Activated CD8-positive, alpha-beta T cell treated with anti-CD3 and anti-CD28 coated beads, Interleukin-2, amount 10 ng/mL, durations not matched to agents 7 days and 5 days (primary cell): ENCODE measurements around the gene APBB2. TPM values are rescaled to one million over a fixed set of nuclear protein-coding genes. Genes with fewer than 3 reads are reported as not detected.
"Not testable (repeated sequence)": the region's sequence is repeated elsewhere in the genome, so short reads cannot be mapped to it uniquely, and the experiment has no call there.

Source experiments
- ATAC-seq: fragments of 150-1000 bp; cut with Tn5 transposase; one replicate; pipeline ENCODE4 v1.10.0; 2021; ENCODE audit warnings: moderate library complexity
- CTCF ChIA-PET: fragments of 350-600 bp; sonication (Branson Sonifier 250); formaldehyde crosslinking; loops from one replicate; lab custom pipeline; 2021; ENCODE audit warnings: antibody characterized with exemption; lab: Charles Lee
- POLR2A ChIA-PET: fragments of 350-600 bp; sonication (Branson Sonifier 250); formaldehyde crosslinking; loops from one replicate; lab custom pipeline; 2021; ENCODE audit warnings: antibody characterized with exemption; lab: Charles Lee
- DNase-seq: peaks from one replicate; pipeline ENCODE4 v3.0.0-alpha.2; 2020
- H3K27ac Mint-ChIP-seq: one replicate; pipeline ENCODE4 v1.8.0; 2021; ENCODE audit warnings: mild to moderate bottlenecking, mixed read lengths
- H3K27me3 Mint-ChIP-seq: one replicate; pipeline ENCODE4 v1.8.0; 2021; ENCODE audit warnings: low read depth, mixed read lengths
- H3K36me3 Mint-ChIP-seq: one replicate; pipeline ENCODE4 v1.8.0; 2021; ENCODE audit warnings: low read depth, mixed read lengths
- H3K4me1 Mint-ChIP-seq: one replicate; pipeline ENCODE4 v1.8.0; 2021; ENCODE audit warnings: low read depth, mixed read lengths
- H3K4me3 Mint-ChIP-seq: one replicate; pipeline ENCODE4 v1.8.0; 2021; ENCODE audit warnings: mild to moderate bottlenecking, mixed read lengths
- H3K9me3 Mint-ChIP-seq: one replicate; pipeline ENCODE4 v1.8.0; 2022; ENCODE audit warnings: mixed read lengths; ENCODE audit not compliant: insufficient read depth
- total RNA-seq, 2 experiments: library from RNA; stranded (reverse); gene quantifications; one replicate each; pipeline ENCODE4 v1.2.3, GENCODE V29; 2021

The APBB2 gene
- total RNA-seq, 2 experiments from 2014 or later: 0.53 to 0.57 TPM

DNA sequence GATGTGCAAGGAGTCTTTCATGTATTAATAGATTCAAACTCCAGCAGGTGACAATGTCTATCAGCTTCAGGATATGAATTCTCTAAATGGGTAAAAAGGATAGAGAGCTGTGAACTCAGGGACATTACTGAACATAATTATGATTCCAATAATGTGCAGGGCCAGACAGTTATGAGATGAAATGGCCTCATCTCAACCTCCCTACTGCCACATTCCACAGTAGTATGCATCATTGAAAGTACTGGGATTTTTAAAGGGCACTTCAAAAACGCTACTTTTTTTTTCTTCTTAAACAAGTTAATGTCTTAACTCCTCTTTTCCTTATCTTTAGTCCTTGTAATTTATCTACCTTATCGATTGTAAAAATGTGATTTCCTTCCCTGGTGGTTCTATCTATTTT is 202.0 kb downstream of the APBB2 start:
- CTCF ChIA-PET: no interaction called here
- no peaks in the 10 kb centered on the region for H3K27me3 Mint-ChIP-seq
- POLR2A ChIA-PET: no interaction called here
- H3K36me3 Mint-ChIP-seq: no peaks in the 10 kb centered on the region
- no peak overlapping the region for H3K27ac Mint-ChIP-seq
- H3K9me3 Mint-ChIP-seq: no peaks in the 10 kb centered on the region
- no peak for ATAC-seq
- no peaks in the 10 kb centered on the region for H3K4me1 Mint-ChIP-seq
- no peak for DNase-seq
- no peak overlapping the region for H3K4me3 Mint-ChIP-seq

DNA sequence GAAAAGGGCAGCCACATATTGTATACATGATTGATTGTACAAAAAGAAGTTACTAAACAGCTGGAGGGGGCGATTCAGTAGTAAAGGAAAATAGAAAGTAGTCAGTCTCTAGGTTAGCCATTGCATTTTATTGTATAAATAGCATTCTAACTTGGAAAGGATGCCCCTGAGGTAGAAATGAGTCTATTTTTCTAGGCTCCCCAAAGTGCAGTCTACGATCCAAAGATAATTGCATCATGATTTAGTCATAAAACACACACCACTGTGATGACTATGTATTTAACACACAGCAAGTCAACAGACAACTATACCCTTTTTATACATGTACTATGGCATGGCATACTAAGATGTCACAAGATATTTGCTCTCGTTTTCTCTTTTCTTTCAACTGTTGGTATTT is 204.9 kb downstream of the APBB2 start:
- Mint-ChIP-seq H3K27me3 (no peaks in the 10 kb centered on the region), H3K36me3 (no peaks in the 10 kb centered on the region), H3K4me3 (no peak overlapping the region), H3K27ac (no peak overlapping the region), H3K9me3 (no peaks in the 10 kb centered on the region), H3K4me1 (no peaks in the 10 kb centered on the region)
- ChIA-PET CTCF (no interaction called here), POLR2A (no interaction called here)
- DNase-seq: no peak
- ATAC-seq: no peak

DNA sequence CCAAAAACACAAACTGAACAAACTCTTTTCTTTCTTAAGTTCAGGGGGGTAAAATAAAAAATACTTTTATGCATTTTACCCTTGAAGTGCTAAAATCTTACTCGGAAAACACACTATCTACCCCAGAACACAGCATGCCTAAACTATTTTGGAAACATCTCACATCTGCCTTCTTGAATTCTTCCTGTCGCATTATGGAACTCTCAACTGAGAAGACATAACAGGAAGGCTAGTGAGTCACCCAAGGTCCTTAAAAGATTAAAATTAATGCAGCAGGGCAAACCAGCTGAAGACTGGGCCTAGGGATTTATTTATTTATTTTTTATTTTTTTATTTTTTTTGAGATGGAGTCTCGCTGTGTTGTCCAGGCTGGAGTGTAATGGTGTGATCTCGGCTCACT is 208.2 kb downstream of the APBB2 start:
- POLR2A ChIA-PET: no interaction called here

DNA sequence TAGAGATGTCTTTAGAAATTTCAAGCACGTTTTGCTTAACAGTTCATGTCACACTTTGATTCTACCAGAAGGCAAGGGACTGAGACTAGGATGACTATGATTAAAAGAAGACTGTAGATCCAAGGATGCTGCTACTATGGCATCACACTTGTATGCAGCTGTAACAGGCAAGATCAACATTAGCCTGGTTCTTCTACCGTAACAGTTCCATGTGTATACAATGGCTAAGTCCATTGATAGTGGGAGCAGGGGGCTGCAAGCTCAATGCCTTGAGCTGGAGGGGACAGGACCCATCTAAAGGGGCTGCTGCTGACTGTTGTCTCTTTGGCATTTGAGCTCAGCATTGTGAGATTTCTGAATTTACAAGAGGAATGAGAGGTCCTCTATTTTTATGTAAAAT is 212.0 kb downstream of the APBB2 start:
- Mint-ChIP-seq H3K4me1 (no peaks in the 10 kb centered on the region), H3K4me3 (no peak overlapping the region), H3K36me3 (no peaks in the 10 kb centered on the region), H3K27me3 (peaks cover 1% of the 10 kb centered on the region), H3K27ac (no peak overlapping the region), H3K9me3 (no peaks in the 10 kb centered on the region)
- DNase-seq: no peak
- ChIA-PET POLR2A (interaction anchor here (0.6 to 0.7 kb wide), 2 partner anchors 8 to 100 kb away, joined by 3 read pairs; no protein-coding TSS in a partner anchor), CTCF (no interaction called here)
- no peak for ATAC-seq

More for the DNA sequence above, 208.2 kb downstream of the APBB2 start:
- CTCF ChIA-PET: no interaction called here
- Mint-ChIP-seq H3K4me3 (no peak overlapping the region), H3K36me3 (no peaks in the 10 kb centered on the region), H3K9me3 (no peaks in the 10 kb centered on the region), H3K4me1 (no peaks in the 10 kb centered on the region), H3K27ac (no peak overlapping the region), H3K27me3 (no peaks in the 10 kb centered on the region)
- ATAC-seq (no peak), DNase-seq (no peak)

DNA sequence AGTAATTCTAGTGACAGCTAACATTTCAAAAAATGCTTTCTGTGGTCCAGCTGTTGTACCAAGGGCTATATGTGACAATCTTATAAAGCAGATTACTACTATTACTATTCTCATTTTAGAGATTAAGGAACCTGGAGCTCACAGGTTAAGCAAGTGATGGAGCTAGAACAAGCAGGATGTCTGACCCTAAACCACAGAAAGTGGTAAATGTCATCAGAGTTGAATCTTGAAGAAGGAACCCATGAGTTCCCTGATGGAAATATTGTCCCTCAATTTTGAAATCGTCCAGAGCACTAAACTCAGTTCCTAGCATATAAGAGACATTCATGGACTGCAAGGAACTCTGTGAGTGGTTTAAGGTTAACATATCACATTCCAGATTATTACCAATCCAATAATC is 214.0 kb downstream of the APBB2 start:
- POLR2A ChIA-PET: no interaction called here
- no peak for ATAC-seq
- no peak for DNase-seq

DNA sequence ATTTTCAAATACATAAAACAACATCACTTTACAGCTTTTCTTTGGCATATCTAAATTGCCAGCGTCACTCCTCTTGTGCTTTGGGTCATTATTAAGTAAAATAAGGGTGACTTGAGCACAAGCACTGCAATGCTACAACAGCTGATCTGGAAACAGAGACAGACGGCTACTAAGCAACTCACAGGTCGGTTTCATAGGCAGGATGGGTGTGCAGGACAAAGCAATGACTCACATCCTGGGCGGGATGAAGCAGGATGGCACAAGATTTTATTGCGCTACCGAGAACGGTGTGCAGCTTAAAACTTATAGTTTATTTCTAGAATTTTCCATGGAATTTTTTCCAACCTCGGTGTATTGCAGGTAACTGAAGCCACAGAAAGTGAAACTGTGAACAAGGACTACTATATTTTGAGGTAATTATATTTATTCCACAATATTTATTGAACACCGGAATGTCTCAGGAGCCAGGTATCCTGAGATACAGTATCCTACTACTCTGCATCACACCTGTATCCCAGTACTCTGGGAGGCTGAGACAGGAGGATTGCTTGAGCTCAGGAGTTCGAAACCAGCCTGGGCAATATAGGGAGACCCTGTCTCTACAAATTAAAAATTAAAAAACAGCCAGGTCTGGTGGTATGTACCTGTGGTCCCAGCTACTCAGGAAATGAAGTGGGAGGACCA is 215.5 kb downstream of the APBB2 start:
- CTCF ChIA-PET: no interaction called here
- ATAC-seq: no peak
- no peak overlapping the region for H3K4me3 Mint-ChIP-seq

More for the DNA sequence above, 214.0 kb downstream of the APBB2 start:
- Mint-ChIP-seq H3K9me3 (no peaks in the 10 kb centered on the region), H3K4me3 (no peak overlapping the region), H3K27ac (no peak overlapping the region), H3K27me3 (peaks cover 10% of the 10 kb centered on the region), H3K4me1 (no peaks in the 10 kb centered on the region), H3K36me3 (no peaks in the 10 kb centered on the region)
- CTCF ChIA-PET: no interaction called here

DNA sequence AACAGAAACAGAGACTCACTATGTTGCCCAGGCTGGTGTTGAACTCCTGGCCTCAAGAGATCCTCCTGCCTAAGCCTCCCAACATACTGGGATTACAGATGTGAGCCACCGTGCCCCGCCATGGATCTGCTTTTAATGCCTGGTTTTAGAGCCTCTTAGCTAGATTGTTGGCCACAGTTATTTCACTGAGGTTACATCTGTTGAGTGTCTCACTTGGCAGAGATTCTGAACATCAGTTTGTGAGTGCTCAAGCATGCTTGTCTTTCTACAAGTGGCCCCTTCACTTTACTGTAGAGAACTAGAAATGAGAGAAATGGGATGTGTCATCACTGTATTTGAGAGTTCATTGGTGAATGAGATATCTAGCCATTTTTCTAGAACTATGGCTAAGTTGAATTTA is 218.5 kb downstream of the APBB2 start:
- Mint-ChIP-seq H3K4me1 (peaks cover 3% of the 10 kb centered on the region), H3K4me3 (no peak overlapping the region), H3K36me3 (no peaks in the 10 kb centered on the region), H3K27ac (no peak overlapping the region), H3K9me3 (no peaks in the 10 kb centered on the region), H3K27me3 (peaks cover 10% of the 10 kb centered on the region)
- ATAC-seq (no peak), DNase-seq (no peak)
- POLR2A ChIA-PET: no interaction called here
- CTCF ChIA-PET: no interaction called here

More for the DNA sequence above, 215.5 kb downstream of the APBB2 start:
- H3K27me3 Mint-ChIP-seq: peaks cover 10% of the 10 kb centered on the region
- no peak for DNase-seq
- H3K27ac Mint-ChIP-seq: no peak overlapping the region
- H3K36me3 Mint-ChIP-seq: no peaks in the 10 kb centered on the region
- no peaks in the 10 kb centered on the region for H3K9me3 Mint-ChIP-seq
- POLR2A ChIA-PET: no interaction called here
- H3K4me1 Mint-ChIP-seq: no peaks in the 10 kb centered on the region

DNA sequence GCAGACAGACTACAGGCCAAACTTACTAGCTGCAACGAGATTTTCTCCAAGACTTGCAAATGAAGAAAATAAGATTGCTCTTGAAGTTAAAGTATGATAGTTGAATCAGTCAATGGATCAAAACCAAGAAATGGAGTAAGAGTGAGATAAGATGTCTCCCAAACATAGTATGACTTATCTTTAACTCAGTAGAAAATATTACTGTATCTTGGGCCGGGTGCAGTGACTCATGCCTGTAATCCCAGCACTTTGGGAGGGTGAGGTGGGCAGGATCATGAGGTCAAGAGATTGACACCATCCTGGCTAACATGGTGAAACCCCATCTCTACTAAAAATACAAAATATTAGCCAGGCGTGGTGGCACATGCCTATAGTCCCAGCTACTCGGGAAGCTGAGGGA is 220.0 kb downstream of the APBB2 start:
- H3K27ac Mint-ChIP-seq, ATAC-seq, H3K4me1 Mint-ChIP-seq, DNase-seq, H3K27me3 Mint-ChIP-seq, H3K4me3 Mint-ChIP-seq, H3K9me3 Mint-ChIP-seq, CTCF ChIA-PET, H3K36me3 Mint-ChIP-seq: not testable (repeated sequence)
- POLR2A ChIA-PET: interaction anchor here (0.6 kb wide), 1 partner anchor 8 kb away, joined by 3 read pairs; no protein-coding TSS in a partner anchor

DNA sequence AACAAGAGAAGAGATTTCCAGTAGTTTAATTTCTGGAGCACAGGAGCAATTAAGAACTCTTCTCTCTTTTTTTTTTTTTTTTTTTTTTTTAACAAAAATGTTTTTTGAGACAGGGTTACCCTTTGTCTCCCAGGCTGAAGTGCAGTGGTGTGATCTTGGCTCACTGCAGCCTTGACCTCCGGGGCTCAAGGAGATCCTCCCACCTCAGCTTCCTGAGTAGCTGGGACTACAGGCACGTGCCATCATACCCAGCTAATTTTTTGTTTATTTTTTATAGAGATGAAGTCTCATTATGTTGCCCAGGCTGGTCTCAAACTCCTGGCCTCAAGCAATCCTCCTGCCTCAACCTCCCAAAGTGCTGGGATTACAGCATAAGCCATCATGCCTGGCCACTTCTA is 221.0 kb downstream of the APBB2 start:
- ATAC-seq, H3K27ac Mint-ChIP-seq, H3K4me3 Mint-ChIP-seq, H3K9me3 Mint-ChIP-seq, POLR2A ChIA-PET, DNase-seq, CTCF ChIA-PET, H3K36me3 Mint-ChIP-seq, H3K27me3 Mint-ChIP-seq, H3K4me1 Mint-ChIP-seq: not testable (repeated sequence)

DNA sequence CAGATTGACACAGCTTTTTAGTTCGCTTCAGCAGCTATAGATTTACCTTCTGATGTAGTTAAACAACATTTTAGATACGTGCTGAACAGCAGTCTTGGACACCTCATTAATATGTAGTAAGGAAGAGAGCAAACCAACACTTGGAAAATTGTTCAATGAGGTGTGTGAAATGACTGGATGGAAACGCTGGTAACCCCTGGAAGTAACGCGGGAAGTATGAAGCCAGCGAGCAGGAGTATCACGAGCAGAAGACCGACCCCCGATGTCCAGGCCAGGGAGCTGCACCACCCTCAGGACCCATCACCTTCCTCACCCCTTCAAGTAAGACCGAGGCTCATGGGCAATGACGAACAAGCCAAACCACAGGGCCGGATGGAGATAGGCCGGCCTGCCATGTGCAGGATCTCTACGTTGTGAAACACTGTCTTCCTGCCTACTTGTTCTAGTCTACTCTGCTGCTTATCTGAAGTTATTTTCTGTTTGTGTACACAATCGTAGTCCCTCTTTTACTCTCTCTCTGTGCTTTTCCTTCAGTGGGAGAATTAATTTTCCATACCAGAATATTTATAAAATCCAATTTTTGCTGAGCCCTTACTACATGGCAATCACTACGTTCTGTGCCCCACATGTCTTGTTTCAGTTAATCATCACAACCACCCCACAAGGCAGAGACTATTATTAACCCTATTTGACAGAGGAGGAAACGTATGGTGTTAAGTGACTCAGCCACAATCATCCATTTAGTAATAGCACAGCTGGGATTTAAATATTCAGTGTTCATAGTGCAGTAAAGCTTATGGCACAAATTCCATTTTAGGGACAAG is 221.7 kb downstream of the APBB2 start:
- Mint-ChIP-seq H3K27me3 (peaks cover 10% of the 10 kb centered on the region), H3K4me1 (peaks cover 3% of the 10 kb centered on the region), H3K36me3 (no peaks in the 10 kb centered on the region), H3K27ac (no peak overlapping the region), H3K4me3 (no peak overlapping the region), H3K9me3 (no peaks in the 10 kb centered on the region)
- ChIA-PET POLR2A (no interaction called here), CTCF (no interaction called here)
- DNase-seq (peak; percentile 22), ATAC-seq (no peak)

DNA sequence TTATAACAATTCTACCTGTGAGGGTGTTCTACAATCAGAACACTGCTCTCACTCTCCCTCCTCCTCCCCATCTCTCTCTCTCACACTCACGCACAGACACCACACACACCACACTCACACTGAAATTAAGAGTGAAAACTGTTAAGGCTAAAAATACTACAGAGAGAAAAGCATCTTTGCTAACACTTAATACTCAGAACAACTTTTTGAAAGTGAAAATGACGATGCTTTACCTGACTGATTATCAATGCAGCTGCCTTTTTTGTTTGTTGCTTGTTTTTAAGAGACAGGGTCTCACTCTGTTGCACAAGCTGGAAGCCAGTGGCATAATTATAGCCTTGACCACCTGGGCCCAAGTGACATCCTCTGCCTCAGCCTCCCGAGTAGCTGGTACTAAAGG is 222.4 kb downstream of the APBB2 start:
- Mint-ChIP-seq H3K9me3 (no peaks in the 10 kb centered on the region), H3K36me3 (no peaks in the 10 kb centered on the region), H3K4me1 (peaks cover 3% of the 10 kb centered on the region), H3K4me3 (no peak overlapping the region), H3K27me3 (peaks cover 6% of the 10 kb centered on the region), H3K27ac (no peak overlapping the region)
- ChIA-PET POLR2A (no interaction called here), CTCF (no interaction called here)
- no peak for DNase-seq
- ATAC-seq: no peak

DNA sequence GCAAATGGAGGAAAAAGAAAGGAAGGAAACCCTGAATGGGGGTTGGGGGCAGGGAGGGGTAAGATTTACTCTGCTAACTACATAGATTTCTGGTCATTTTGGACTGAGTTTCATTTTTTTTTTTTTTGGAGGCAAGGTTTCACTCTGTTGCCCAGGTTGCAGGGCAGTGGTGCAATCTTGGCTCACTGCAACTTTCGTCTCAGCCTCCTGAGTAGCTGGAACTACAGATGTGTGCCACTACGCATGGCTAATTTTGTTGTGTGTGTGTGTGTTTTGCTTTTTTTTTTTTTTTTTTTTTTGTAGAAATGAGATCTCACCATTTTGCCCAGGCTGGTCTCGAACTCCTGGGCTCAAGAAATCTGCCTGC is 223.5 kb downstream of the APBB2 start:
- Mint-ChIP-seq H3K9me3 (no peaks in the 10 kb centered on the region), H3K36me3 (no peaks in the 10 kb centered on the region), H3K27ac (no peak overlapping the region), H3K27me3 (peaks cover 8% of the 10 kb centered on the region), H3K4me1 (peaks cover 3% of the 10 kb centered on the region), H3K4me3 (no peak overlapping the region)
- DNase-seq: no peak
- no peak for ATAC-seq
- ChIA-PET POLR2A (no interaction called here), CTCF (no interaction called here)
